Nephron (organoid): Measurements from ENCODE around the gene DPCD.

Experiments
- H3K27ac Mint-ChIP-seq, 3 experiments: 2 replicates each; pipeline ENCODE4 v1.8.0; 2020; ENCODE audit warnings: mixed read lengths in 3 of 3, mild to moderate bottlenecking in 2 of 3, moderate library complexity in 1 of 3
- H3K27me3 Mint-ChIP-seq: 2 replicates; pipeline ENCODE4 v1.8.0; 2021; ENCODE audit warnings: low read depth, mild to moderate bottlenecking, moderate library complexity, mixed read lengths
- H3K36me3 Mint-ChIP-seq: 2 replicates; pipeline ENCODE4 v1.8.0; 2020; ENCODE audit warnings: low read depth, mixed read lengths
- H3K4me1 Mint-ChIP-seq: 2 replicates; pipeline ENCODE4 v1.8.0; 2020; ENCODE audit warnings: mixed read lengths
- H3K4me3 Mint-ChIP-seq, 3 experiments: 2 replicates each; pipeline ENCODE4 v1.8.0; 2020; ENCODE audit warnings: mild to moderate bottlenecking in 3 of 3, mixed read lengths in 3 of 3, moderate library complexity in 2 of 3
- H3K9me3 Mint-ChIP-seq: 2 replicates; pipeline ENCODE4 v1.8.0; 2020; ENCODE audit warnings: mixed read lengths
- CTCF ChIP-seq, 3 experiments: fragments of 200-600 bp; sonication (generic); IDR thresholded peaks; one replicate each; pipeline ENCODE4 v1.5.0; 2021; ENCODE audit warnings: antibody characterized with exemption in 3 of 3; ENCODE audit not compliant: unreplicated experiment in 3 of 3

Gene DPCD

GRCh38 chr10:101557541-101557940 lies 30.6 kb upstream of the DPCD start:
- no peak overlapping the region for H3K4me3 Mint-ChIP-seq
- no peak for TF ChIP-seq CTCF (IDR thresholded peaks at IDR 0.05; ENCODE audit: unreplicated experiment in 3 of 3)

GRCh38 chr10:101558204-101558603 lies 29.9 kb upstream of the DPCD start:
- no peak for TF ChIP-seq CTCF (IDR thresholded peaks at IDR 0.05; ENCODE audit: unreplicated experiment in 3 of 3)
- peaks cover 8% of the 10 kb centered on the region for H3K4me1 Mint-ChIP-seq
- no peak overlapping the region for H3K4me3 Mint-ChIP-seq
- peaks cover 26% of the 10 kb centered on the region for H3K27me3 Mint-ChIP-seq
- no peak overlapping the region for H3K27ac Mint-ChIP-seq
- H3K36me3 Mint-ChIP-seq, result peaks cover 32% of the 10 kb centered on the region
- no peaks in the 10 kb centered on the region for H3K9me3 Mint-ChIP-seq

More at GRCh38 chr10:101557541-101557940, 30.6 kb upstream of the DPCD start:
- Mint-ChIP-seq H3K4me1 (peaks cover 8% of the 10 kb centered on the region), H3K27me3 (peaks cover 26% of the 10 kb centered on the region), H3K9me3 (no peaks in the 10 kb centered on the region), H3K36me3 (peaks cover 39% of the 10 kb centered on the region), H3K27ac (no peak overlapping the region)

DNA sequence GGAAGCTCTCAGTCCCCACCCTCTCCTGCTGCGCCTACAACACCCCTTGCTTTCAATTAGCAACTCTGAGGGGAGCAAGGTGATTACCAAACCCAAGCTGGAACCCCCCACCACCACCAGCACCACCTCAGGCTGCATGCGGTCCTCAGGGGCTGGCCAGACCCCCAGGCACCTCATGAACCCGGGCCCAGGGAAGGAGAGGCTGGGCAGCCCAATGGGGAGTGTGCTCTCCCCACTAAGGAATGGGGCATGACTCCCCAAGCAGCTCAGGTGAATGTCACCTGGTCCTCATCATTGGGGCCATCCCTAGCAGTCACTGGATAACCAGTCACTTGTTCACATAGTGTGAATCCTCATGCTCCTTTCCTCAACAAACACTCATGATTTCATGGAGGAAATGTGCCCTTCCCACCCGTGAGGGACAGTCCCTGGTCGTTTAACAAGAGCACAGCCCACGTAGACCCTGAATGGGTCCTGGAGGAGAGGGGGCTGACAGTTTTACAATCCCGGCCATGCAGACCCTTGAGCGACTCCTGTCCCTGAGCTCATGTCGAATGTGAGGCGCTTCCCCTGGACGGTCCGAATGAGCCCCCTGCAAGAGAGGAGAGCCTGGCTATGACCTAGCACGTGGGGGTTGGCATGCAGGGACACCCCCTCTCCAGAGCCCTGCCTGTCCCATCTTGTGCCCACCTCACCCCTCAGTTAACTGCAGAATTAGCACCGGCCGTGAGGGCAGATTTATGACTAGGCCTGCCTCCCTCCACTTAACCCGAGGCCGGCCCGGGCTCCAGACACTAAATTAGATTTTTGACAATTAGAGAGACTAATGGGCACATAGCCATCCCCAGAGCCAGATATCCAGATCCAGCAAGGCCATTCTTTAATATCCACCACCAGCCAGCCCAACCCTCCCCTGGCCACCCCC lies 29.2 kb upstream of the DPCD start:
- Mint-ChIP-seq H3K4me1 (peaks cover 8% of the 10 kb centered on the region), H3K27ac (no peak overlapping the region), H3K27me3 (peaks cover 32% of the 10 kb centered on the region), H3K4me3 (no peak overlapping the region), H3K9me3 (no peaks in the 10 kb centered on the region), H3K36me3 (peaks cover 25% of the 10 kb centered on the region)
- no peak for TF ChIP-seq CTCF (IDR thresholded peaks at IDR 0.05; ENCODE audit: unreplicated experiment in 3 of 3)

- Mint-ChIP-seq H3K9me3 (no peaks in the 10 kb centered on the region), H3K27ac (no peak overlapping the region), H3K4me1 (peaks cover 8% of the 10 kb centered on the region), H3K36me3 (peaks cover 17% of the 10 kb centered on the region), H3K27me3 (peaks cover 38% of the 10 kb centered on the region), H3K4me3 (no peak overlapping the region)
- TF ChIP-seq CTCF (IDR thresholded peaks at IDR 0.05; ENCODE audit: unreplicated experiment in 3 of 3), result no peak
Observed at GRCh38 chr10:101559596-101560297, 28.4 kb upstream of the DPCD start.

- Mint-ChIP-seq H3K9me3 (no peaks in the 10 kb centered on the region), H3K27ac (no peak overlapping the region), H3K4me1 (peaks cover 8% of the 10 kb centered on the region), H3K36me3 (peaks cover 9% of the 10 kb centered on the region), H3K27me3 (peaks cover 45% of the 10 kb centered on the region), H3K4me3 (no peak overlapping the region)
- no peak for TF ChIP-seq CTCF (IDR thresholded peaks at IDR 0.05; ENCODE audit: unreplicated experiment in 3 of 3)
Observed at GRCh38 chr10:101560298-101561067, 27.6 kb upstream of the DPCD start.
